CD1c-positive myeloid dendritic cell (primary cell): Measurements from ENCODE around the gene GBX2.

Source experiments
- DNase-seq: peaks from one replicate; pipeline ENCODE4 v3.0.0-alpha.2; 2016; ENCODE audit errors: extremely low spot score

The GBX2 gene

GRCh38 chr2:236168110-236169080 lies at the start of gene GBX2:
Gene GBX2 (minus strand): TSS chr2:236168386. CDS start chr2:236167971, 415 bp downstream.
- no peak for DNase-seq

- DNase-seq: no peak
Measured at GRCh38 chr2:236217926-236218325, 49.7 kb upstream of the GBX2 start.

- no peak for DNase-seq
Measured at GRCh38 chr2:236216711-236217110, 48.5 kb upstream of the GBX2 start.

- no peak for DNase-seq
Measured at GRCh38 chr2:236215761-236216333, 47.7 kb upstream of the GBX2 start.

- no peak for DNase-seq
Measured at GRCh38 chr2:236215196-236215595, 47.0 kb upstream of the GBX2 start.

GRCh38 chr2:236214376-236214995 lies 46.3 kb upstream of the GBX2 start:
- no peak for DNase-seq

- no peak for DNase-seq
Measured at GRCh38 chr2:236211296-236211695, 43.1 kb upstream of the GBX2 start.

GRCh38 chr2:236210536-236210935 lies 42.4 kb upstream of the GBX2 start:
- DNase-seq: no peak

- DNase-seq: no peak
Measured at GRCh38 chr2:236209996-236210395, 41.8 kb upstream of the GBX2 start.

GRCh38 chr2:236209535-236209934 lies 41.3 kb upstream of the GBX2 start:
- no peak for DNase-seq

- no peak for DNase-seq
Measured at GRCh38 chr2:236208019-236208926, 40.1 kb upstream of the GBX2 start.

- DNase-seq: no peak
Measured at GRCh38 chr2:236207472-236207871, 39.3 kb upstream of the GBX2 start.

- DNase-seq: no peak
Measured at GRCh38 chr2:236205867-236206645, 37.9 kb upstream of the GBX2 start.

- DNase-seq: no peak
Measured at GRCh38 chr2:236204953-236205352, 36.8 kb upstream of the GBX2 start.

GRCh38 chr2:236200378-236200777 lies 32.2 kb upstream of the GBX2 start:
- DNase-seq: no peak

- no peak for DNase-seq
Measured at GRCh38 chr2:236196366-236196765, 28.2 kb upstream of the GBX2 start.

- DNase-seq: no peak
Measured at GRCh38 chr2:236195726-236196125, 27.5 kb upstream of the GBX2 start.

GRCh38 chr2:236194786-236195185 lies 26.6 kb upstream of the GBX2 start:
- no peak for DNase-seq

- no peak for DNase-seq
Measured at GRCh38 chr2:236193026-236193425, 24.8 kb upstream of the GBX2 start.

- no peak for DNase-seq
Measured at GRCh38 chr2:236190674-236191073, 22.5 kb upstream of the GBX2 start.

- no peak for DNase-seq
Measured at GRCh38 chr2:236184701-236185100, 16.5 kb upstream of the GBX2 start.
